Cortex of kidney (tissue), 1 donor: ENCODE measurements around the gene BLVRA.
"Not testable (repeated sequence)": the region's sequence is repeated elsewhere in the genome, so short reads cannot be mapped to it uniquely, and the experiment has no call there.

Source experiments
- DNase-seq: peaks from one replicate; lab custom pipeline; 2025; lab: John Stamatoyannopoulos, UW

Gene BLVRA

DNA sequence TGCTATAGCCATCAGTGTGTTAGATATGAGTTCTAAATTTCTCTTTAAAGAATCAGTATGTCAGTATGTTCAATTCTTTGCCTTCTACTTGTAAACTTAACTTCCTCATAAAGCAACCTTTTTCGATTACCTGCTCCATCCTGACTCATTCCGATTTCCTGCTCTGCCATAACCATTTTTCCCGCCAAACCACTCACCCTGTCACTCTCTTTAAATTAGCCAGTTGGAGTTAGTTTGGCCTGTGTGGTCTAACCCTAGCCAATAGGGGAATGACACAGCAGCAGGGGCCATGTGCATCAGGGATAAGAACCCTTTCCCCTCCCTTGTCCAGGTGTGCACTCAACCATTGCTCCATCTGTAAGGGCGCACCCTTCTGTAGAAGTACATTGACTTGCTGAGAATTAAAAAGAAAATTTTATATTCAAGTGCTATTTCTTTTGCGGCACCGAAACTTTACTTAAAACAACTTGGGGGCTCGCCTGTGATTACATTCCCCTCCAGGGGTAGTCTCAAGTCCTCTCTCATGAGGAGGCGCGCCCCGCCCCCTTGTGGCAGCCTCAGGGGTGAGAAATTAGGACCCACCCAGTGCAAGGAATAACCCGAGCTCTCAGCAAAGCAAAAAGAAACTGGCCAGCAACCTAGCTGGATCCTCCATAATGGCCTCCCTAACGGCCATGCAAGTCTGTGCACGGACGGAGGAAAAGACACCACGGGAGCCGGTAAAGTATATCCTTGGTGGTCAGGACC lies 51.9 kb downstream of the BLVRA start:
- DNase-seq: not testable (repeated sequence)

DNA sequence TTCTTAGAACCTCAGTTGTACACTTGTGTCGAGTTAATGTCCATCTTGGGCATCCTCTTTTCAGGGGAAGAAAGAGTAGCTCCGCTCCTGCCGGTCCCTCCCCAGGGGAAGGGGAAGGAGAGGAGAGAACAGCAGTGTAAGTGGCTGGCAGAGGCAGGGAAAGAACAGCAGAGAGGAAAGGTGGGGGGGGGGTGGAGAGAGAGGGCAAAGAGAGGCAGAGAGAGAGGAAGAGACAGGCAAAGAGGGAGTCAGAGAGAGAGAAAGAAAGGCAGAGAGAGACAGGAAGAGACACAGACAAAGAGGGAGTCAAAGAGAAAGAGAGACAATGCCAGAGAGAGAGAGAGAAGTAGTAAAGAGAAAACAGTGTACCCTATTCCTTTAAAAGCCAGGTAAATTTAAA lies 56.9 kb downstream of the BLVRA start:
- DNase-seq: no peak

GRCh38 chr7:43816046-43816797 lies 57.7 kb downstream of the BLVRA start:
- DNase-seq: not testable (repeated sequence)

DNA sequence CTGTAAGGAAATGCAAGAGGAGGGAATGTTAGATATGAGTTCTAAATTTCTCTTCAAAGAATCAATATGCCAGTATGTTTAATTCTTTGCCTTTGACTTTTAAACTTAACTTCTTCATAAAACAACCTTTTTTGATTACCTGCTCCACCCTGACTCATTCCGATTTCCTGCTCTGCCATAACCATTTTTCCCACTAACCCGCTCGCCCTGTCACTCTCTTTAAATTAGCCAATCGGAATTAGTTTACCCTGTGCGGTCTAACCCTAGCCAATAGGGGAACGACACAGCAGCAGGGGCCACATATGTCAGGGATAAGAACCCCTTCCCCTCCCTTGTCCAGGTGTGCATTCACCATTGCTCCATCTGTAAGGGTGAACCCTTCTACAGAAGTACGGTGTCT lies 64.9 kb downstream of the BLVRA start:
- DNase-seq: not testable (repeated sequence)

- DNase-seq: no peak
These were observed 65.5 kb downstream of the BLVRA start for GRCh38 chr7:43823941-43824340.

DNA sequence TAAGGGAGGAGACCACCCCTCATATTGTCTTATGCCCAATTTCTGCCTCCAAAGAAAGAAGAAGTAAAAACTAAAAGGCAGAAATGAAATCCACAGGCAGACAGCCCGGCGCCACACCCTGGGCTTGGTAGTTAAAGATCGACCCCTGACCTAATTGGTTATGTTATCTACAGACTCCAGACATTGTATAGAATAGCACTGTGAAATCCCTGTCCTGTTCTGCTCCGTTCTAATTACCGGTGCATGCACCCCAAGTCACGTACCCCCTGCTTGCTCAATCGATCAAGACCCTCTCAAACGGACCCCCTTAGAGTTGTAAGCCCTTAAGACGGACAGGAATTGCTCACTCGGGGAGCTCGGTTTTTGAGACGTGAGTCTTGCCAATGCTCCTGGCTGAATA lies 66.0 kb downstream of the BLVRA start:
- not testable (repeated sequence) for DNase-seq

- no peak for DNase-seq
These were observed 66.5 kb downstream of the BLVRA start for GRCh38 chr7:43824963-43825362.

DNA sequence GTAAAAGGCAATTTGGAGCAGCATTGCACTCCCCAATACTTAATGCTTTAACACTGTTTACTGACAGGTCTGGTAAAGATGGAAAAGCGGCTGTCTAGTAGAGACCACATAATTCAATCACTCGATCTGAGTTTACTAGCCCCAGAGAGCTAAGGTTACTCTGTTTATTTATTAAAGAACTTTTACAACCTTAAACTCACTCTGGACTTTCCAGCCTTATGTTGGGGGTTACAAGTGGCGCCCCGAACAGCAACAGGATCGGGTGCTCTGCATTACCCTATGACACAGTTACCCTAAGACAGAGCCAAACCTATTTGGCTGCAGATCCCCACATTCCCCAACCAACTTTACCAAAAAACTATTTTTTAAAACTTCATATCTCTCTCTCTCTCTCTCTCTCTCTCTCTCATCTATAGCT lies 66.9 kb downstream of the BLVRA start:
- DNase-seq: no peak

GRCh38 chr7:43830917-43831316 lies 72.4 kb downstream of the BLVRA start:
- DNase-seq: not testable (repeated sequence)

DNA sequence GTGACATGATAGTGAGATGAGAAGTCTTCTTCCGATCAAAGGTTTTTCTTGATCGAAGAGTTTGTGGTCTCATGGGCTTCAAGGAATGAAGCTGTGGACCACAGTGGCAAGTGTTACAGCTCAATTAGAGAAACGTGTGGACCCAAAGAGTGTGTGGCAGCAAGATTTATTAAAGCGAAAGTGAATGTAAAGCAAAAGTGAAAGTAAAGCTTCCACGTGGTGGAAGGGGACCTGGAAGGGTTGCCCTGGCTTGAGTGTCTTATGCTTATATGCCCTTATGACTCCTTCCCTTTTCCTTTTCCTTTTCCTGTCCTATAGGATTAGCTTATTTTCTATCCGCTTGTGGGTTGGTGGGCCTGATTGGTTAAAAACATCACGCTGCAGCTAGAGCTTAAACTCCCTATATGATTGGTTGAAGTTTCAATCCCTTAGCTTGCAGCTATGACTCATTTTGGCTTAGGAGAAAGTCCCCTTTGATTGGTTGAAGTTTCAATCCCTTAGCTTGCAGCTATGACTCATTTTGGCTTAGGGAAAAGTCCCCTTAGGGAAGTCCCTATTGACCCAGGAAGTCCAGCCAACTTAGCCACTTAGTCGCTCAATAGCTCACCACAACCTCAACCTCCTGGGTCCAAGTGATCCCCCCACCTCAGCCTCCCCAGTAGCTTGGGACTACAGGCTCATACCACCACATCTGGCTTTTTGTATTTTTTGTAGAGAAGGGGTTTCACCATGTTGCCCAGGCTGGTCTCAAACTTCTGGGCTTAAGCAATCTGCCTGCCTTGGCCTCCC lies 76.2 kb downstream of the BLVRA start:
- no peak for DNase-seq

GRCh38 chr7:43838201-43838658 lies 79.8 kb downstream of the BLVRA start:
- DNase-seq: no peak

DNA sequence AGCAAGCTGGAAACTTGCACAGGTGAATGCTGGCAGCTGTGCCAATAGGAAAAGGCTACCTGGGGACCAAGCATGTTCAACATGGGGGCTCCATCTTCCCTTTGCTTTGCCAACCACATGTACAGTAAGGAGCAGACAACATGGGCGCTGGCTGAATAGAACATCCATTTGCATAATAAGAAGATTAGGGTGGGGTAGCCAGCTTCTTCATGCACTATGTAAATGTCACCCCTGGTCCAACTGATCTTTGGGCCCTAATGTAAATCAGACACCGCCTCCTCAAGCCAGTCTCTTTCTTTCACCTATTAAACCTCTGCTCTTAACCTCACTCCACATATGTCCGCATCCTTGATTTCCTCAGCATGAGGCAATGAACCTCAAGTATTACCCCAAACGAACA lies 84.8 kb downstream of the BLVRA start:
- no peak for DNase-seq

DNA sequence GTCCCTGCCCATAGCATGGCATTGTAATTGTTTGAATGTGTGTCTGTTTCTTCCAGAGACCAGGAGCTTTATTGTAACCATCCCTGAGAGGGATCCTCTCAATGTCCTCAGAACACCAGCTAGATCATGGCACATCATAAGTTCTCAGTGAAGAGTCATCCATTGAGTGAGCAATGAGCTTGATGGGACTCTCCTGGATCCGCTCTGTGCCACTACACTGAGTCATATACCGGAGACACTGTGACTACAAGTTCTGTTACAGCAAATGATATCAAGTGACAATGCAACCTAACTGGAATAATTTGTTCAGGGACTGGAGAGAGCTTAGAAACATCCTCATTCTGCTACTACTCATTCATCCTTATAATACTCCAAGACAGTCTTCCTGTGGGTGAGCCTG lies 85.8 kb downstream of the BLVRA start:
- DNase-seq: no peak

GRCh38 chr7:43844662-43845061 lies 86.2 kb downstream of the BLVRA start:
- DNase-seq: no peak

DNA sequence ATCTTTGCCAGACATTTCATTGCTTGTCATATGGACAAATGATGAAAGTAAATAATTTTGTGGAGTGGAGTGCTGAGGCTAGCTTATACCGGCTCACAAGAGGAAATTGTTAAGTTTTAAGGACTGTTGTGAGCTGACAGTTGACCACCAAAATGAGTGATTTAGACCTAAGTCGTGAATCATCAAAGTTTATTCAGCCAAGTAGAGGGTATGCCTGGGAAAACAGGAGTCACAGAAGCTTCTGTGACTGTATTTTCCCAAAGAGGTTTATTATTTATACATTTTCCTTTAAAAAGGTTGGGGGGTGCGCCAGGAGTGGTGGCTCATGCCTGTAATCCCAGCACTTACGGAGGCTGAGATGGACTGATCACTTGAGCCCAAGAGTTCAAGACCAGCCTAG lies 89.0 kb downstream of the BLVRA start:
- no peak for DNase-seq

DNA sequence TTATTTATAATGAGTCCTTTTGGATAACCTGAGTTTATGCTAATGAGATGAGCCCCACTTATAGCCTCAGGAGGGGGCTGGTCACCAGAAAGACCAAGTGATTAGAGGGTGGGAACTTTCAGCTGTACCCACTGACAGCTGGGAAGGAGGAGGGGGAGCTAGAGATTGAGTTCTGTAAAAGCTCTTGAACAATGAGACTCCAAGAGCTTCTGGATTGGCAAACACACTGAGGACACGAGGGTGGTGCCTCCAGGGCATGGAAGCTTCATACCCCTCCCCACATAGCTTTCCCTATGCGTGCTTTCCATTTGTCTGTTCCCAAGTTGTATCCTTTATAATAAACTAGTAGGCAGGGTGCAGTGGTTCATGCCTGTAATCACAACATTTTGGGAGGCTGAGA lies 90.6 kb downstream of the BLVRA start:
- no peak for DNase-seq

DNA sequence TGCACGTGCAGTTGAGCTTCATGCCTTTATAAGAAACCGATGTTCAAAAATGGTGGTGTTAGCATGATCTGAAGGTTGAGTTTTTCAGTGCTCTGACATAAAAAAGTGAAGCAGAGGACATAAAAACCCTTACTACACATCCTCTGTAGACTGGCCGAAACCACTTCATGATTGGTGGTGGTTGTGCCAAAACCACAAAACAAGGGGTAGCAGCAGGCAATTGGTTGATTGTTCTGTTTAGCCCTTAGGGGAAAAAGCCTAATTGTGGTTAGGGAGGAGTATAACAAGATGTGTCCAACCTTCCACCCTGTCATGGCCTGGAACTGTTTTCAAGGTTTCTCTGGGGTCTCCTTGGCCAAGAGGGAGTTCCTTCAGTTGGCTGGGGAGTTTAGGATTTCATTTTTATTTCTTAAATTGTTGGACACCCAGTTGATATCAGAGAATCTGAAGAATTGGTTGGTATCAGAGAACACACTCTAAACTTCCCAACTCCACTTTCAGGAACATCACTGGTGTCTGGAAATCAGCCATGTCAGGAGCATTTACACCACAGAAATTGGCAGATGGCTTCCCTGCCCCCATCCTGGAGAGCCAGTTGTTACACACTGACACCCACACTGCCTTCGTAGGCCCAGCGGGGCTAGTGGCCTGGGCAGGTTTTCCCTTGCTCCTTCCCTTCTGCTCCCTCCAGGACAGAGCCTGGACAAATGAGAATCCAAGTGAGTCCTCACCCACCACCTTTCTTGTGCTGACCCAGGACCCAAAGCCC lies 92.1 kb downstream of the BLVRA start:
- DNase-seq: no peak

DNA sequence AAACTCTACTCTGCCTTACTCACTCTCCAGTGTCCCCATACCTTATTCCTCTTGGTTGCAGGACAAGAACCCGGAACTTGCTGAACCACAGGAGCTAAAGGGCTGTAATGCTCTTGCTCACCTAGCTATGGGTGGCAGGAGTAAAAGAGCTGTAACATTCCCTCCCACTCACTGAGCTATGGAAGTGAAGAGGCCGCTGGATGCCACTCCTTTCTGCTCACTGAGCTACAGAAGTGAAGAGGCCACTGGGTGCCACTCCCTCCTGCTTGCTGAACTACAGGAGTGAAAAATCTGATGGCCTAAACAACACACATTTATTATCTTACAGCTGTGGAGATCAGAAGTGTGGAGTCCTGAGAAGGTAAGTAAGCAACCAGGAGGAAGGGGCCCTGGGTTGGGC lies 93.3 kb downstream of the BLVRA start:
- no peak for DNase-seq

DNA sequence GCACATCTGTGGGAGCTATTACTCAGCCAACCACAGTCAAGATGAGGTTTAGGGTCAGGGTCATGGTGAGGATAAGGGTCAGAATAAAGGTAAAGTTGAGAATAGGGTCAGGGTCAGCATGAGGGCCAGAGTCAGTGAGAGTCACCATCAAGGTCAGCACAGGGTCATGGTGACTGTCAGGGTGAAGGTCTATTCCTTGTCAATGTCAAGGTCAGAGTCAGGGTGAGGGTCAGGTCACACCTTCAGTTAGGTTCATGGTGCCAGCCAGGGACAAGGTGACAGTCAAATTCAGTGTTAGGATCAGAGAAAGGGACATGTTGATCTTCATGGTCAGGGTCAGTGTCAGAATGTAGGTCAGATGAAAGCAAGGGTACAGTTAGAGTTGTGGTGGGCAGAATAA lies 96.7 kb downstream of the BLVRA start:
- no peak for DNase-seq

GRCh38 chr7:43856316-43856715 lies 97.8 kb downstream of the BLVRA start:
- no peak for DNase-seq
